Breast epithelium (tissue), 4 donors: ENCODE data around the gene SF3B2. TPM values are rescaled to one million over a fixed set of nuclear protein-coding genes. Genes with fewer than 3 reads are reported as not detected.

Experiments used
- DNase-seq, 2 donors: peaks; one replicate each; pipeline ENCODE4 v3.0.0-alpha.2; 2019; ENCODE audit warnings: low spot score in 2 of 2
- H3K27ac ChIP-seq, 2 donors: fragments of 200-600 bp; sonication (generic) in 1 of 2; one replicate each; pipeline ENCODE4 v1.5.1; 2016 to 2019; ENCODE audit warnings: mild to moderate bottlenecking in 1 of 2
- H3K27me3 ChIP-seq, 2 donors: fragments of 200-600 bp; sonication (generic) in 1 of 2; one replicate each; pipeline versions ENCODE4 v1.5.1 to v1.6.0; 2017 to 2019; ENCODE audit warnings: control low read depth in 1 of 2, mild to moderate bottlenecking in 1 of 2
- H3K36me3 ChIP-seq: fragments of 200-600 bp; one replicate; pipeline ENCODE4 v1.5.1; 2019
- H3K4me1 ChIP-seq, 2 donors: fragments of 200-600 bp; sonication (generic); one replicate each; pipeline ENCODE4 v1.5.1; 2016 to 2019; ENCODE audit warnings: control low read depth in 1 of 2
- H3K4me3 ChIP-seq, 3 donors: fragments of 200-600 bp; sonication (generic); 1 replicate in 2 of 3; 2 replicates in 1 of 3; pipeline ENCODE4 v1.5.1; 2016 to 2019; ENCODE audit warnings: mild to moderate bottlenecking in 3 of 3, moderate library complexity in 2 of 3
- H3K9me3 ChIP-seq, 2 donors: fragments of 200-600 bp; sonication (generic) in 1 of 2; one replicate each; pipeline ENCODE4 v1.5.1; 2016 to 2019; ENCODE audit warnings: control low read depth in 1 of 2
- POLR2A ChIP-seq: fragments of 450-650 bp; IDR thresholded peaks from one replicate; pipeline ENCODE4 v1.6.1; 2016; ENCODE audit warnings: antibody characterized with exemption, mild to moderate bottlenecking, moderate library complexity
- POLR2AphosphoS5 ChIP-seq, 3 donors: sonication (generic); formaldehyde crosslinking; IDR thresholded peaks; one replicate each; pipeline ENCODE4 v1.6.1; 2017; ENCODE audit warnings: antibody characterized with exemption in 3 of 3
- intact Hi-C: fragments of 100-400 bp; cut with DNase I; formaldehyde crosslinking; loops from one replicate; pipeline ENCODE4 v1.15.1; 2023; ENCODE audit warnings: low total_unique reads
- total RNA-seq, 3 donors: library from RNA; depleted of rRNA; stranded (reverse); fragments of >200 nt; gene quantifications; one replicate each; pipeline ENCODE4 v1.1.0, GENCODE V29; 2016
- TF ChIP-seq, protein P1 (sequence below), 3 donors: fragments of 450-650 bp; IDR thresholded peaks; one replicate each; pipeline ENCODE4 v1.5.1; 2016 to 2017; ENCODE audit warnings: antibody characterized with exemption in 3 of 3, mild to moderate bottlenecking in 3 of 3, moderate library complexity in 3 of 3

The SF3B2 gene
- total RNA-seq, 3 donors from 2014 or later: 144 to 163 (median 154) TPM

- DNase-seq: no peak
- Histone ChIP-seq H3K36me3 (no peaks in the 10 kb centered on the region), H3K27me3 (peaks cover 0 to 6% of the 10 kb centered on the region in 2 donors), H3K4me1 (peaks cover 0 to 9% of the 10 kb centered on the region in 2 donors), H3K4me3 (no peak overlapping the region), H3K27ac (peak overlapping the region in 1 of 2 donors; percentile 63), H3K9me3 (no peaks in the 10 kb centered on the region)
- intact Hi-C loops: no loop called here
- no peak for TF ChIP-seq POLR2A
- no peak for TF ChIP-seq POLR2AphosphoS5 (IDR thresholded peaks at IDR 0.05)
- TF ChIP-seq, protein P1, sequence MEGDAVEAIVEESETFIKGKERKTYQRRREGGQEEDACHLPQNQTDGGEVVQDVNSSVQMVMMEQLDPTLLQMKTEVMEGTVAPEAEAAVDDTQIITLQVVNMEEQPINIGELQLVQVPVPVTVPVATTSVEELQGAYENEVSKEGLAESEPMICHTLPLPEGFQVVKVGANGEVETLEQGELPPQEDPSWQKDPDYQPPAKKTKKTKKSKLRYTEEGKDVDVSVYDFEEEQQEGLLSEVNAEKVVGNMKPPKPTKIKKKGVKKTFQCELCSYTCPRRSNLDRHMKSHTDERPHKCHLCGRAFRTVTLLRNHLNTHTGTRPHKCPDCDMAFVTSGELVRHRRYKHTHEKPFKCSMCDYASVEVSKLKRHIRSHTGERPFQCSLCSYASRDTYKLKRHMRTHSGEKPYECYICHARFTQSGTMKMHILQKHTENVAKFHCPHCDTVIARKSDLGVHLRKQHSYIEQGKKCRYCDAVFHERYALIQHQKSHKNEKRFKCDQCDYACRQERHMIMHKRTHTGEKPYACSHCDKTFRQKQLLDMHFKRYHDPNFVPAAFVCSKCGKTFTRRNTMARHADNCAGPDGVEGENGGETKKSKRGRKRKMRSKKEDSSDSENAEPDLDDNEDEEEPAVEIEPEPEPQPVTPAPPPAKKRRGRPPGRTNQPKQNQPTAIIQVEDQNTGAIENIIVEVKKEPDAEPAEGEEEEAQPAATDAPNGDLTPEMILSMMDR (IDR thresholded peaks at IDR 0.05): no peak
These were observed 37.2 kb upstream of the SF3B2 start for GRCh38 chr11:66014804-66015453.

- TF ChIP-seq POLR2AphosphoS5 (IDR thresholded peaks at IDR 0.05) (no peak), POLR2A (no peak)
- TF ChIP-seq, protein P1 (IDR thresholded peaks at IDR 0.05): no peak
- DNase-seq: no peak
- H3K4me3 ChIP-seq: no peak overlapping the region
- H3K27me3 ChIP-seq: peaks cover 0 to 6% of the 10 kb centered on the region in 2 donors
- peak overlapping the region in 1 of 2 donors; percentile 63 for H3K27ac ChIP-seq
- intact Hi-C loops: no loop called here
- peaks cover 0 to 9% of the 10 kb centered on the region in 2 donors for H3K4me1 ChIP-seq
- no peaks in the 10 kb centered on the region for H3K36me3 ChIP-seq
- no peaks in the 10 kb centered on the region for H3K9me3 ChIP-seq
These were observed 36.7 kb upstream of the SF3B2 start for GRCh38 chr11:66015454-66015881.

DNA sequence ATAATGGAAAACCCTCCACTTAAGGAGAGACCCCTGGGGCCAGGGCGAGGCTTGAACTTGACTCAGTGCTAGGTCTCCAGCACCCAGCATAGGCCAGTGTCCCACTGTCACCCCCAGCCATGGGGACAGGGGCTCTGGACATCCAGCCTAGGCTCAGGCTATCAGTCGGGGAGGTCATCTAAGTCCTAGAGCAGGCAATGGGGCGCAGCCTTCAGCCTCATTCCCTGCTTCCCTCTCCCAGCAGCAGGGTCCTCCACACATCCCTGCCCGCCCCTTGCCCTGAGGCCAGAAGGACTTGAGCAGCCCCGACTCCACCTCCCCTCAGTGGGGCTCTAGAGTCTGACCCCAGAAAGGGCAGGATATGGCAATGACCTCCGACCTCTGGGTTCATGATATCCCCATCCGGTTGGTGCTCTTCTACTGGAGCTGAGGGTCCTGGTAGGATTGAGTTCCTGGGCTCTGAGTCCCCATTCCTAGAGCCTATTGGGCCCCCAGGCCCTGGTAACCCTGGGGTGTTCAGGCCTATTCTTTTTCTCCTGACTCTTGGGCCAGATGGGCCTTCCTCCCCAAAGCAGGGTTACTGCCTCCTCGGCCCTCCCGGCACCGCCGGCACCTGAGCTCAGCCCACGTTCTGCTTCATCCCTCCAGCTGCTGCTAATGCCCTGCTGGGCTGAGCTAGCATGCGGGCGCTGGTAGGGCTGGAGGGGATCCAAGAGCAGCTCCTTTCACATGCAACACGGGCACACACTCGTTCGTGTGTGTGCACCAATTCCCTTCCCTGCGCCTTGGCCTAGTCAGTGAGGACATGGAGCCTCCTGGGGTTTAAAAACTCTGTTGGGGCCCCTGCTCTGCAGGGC is 36.0 kb upstream of the SF3B2 start:
- H3K9me3 ChIP-seq: no peaks in the 10 kb centered on the region
- peaks cover 0 to 9% of the 10 kb centered on the region in 2 donors for H3K4me1 ChIP-seq
- H3K4me3 ChIP-seq: no peak overlapping the region
- H3K27ac ChIP-seq: peak overlapping the region in 1 of 2 donors; percentile 63
- TF ChIP-seq POLR2A: no peak
- TF ChIP-seq, protein P1 (IDR thresholded peaks at IDR 0.05): no peak
- no peak for TF ChIP-seq POLR2AphosphoS5 (IDR thresholded peaks at IDR 0.05)
- peaks cover 0 to 6% of the 10 kb centered on the region in 2 donors for H3K27me3 ChIP-seq
- no peak for DNase-seq
- intact Hi-C loops: no loop called here
- H3K36me3 ChIP-seq: no peaks in the 10 kb centered on the region

- intact Hi-C loops: no loop called here
- no peak for TF ChIP-seq POLR2AphosphoS5 (IDR thresholded peaks at IDR 0.05)
- no peak for TF ChIP-seq POLR2A
- TF ChIP-seq, protein P1 (IDR thresholded peaks at IDR 0.05): no peak
- no peak overlapping the region for H3K4me3 ChIP-seq
- H3K27me3 ChIP-seq: peaks cover 0 to 6% of the 10 kb centered on the region in 2 donors
- no peaks in the 10 kb centered on the region for H3K36me3 ChIP-seq
- no peak overlapping the region for H3K27ac ChIP-seq
- no peak for DNase-seq
- peaks cover 0 to 6% of the 10 kb centered on the region in 2 donors for H3K4me1 ChIP-seq
- H3K9me3 ChIP-seq: no peaks in the 10 kb centered on the region
These were observed 35.4 kb upstream of the SF3B2 start for GRCh38 chr11:66016793-66017177.

- peaks cover 0 to 6% of the 10 kb centered on the region in 2 donors for H3K27me3 ChIP-seq
- TF ChIP-seq POLR2AphosphoS5 (IDR thresholded peaks at IDR 0.05) (no peak), POLR2A (no peak)
- TF ChIP-seq, protein P1 (IDR thresholded peaks at IDR 0.05): no peak
- H3K27ac ChIP-seq: no peak overlapping the region
- no peak for DNase-seq
- no peaks in the 10 kb centered on the region for H3K9me3 ChIP-seq
- H3K4me1 ChIP-seq: peaks cover 0 to under 1% of the 10 kb centered on the region in 2 donors
- H3K4me3 ChIP-seq: no peak overlapping the region
- H3K36me3 ChIP-seq: no peaks in the 10 kb centered on the region
- intact Hi-C loops: no loop called here
These were observed 34.8 kb upstream of the SF3B2 start for GRCh38 chr11:66017321-66017720.
